Activated naive CD8-positive, alpha-beta T cell treated with anti-CD3 and anti-CD28 coated beads, Interleukin-2, amount 10 ng/mL, durations not matched to agents 7 days and 5 days (primary cell): ENCODE measurements around the gene RAC2. TPM values are rescaled to one million over a fixed set of nuclear protein-coding genes. Genes with fewer than 3 reads are reported as not detected.
A peak's percentile ranks its signal among the peaks of the same experiment; 100 is the strongest.

Source experiments
- ATAC-seq: fragments of 150-1000 bp; cut with Tn5 transposase; one replicate; pipeline ENCODE4 v1.10.0; 2021; ENCODE audit warnings: low read depth, moderate library complexity
- POLR2A ChIA-PET: fragments of 350-600 bp; sonication (Branson Sonifier 250); formaldehyde crosslinking; loops from one replicate; lab custom pipeline; 2021; ENCODE audit warnings: antibody characterized with exemption; lab: Charles Lee
- DNase-seq: peaks from one replicate; pipeline ENCODE4 v3.0.0; 2021
- H3K27ac Mint-ChIP-seq: one replicate; pipeline ENCODE4 v1.8.0; 2022; ENCODE audit warnings: mild to moderate bottlenecking, mixed read lengths
- H3K27me3 Mint-ChIP-seq: one replicate; pipeline ENCODE4 v1.8.0; 2022; ENCODE audit warnings: mild to moderate bottlenecking, moderate library complexity, mixed read lengths
- H3K36me3 Mint-ChIP-seq: one replicate; pipeline ENCODE4 v1.8.0; 2021; ENCODE audit warnings: mild to moderate bottlenecking, mixed read lengths
- H3K4me1 Mint-ChIP-seq: one replicate; pipeline ENCODE4 v1.8.0; 2021; ENCODE audit warnings: mixed read lengths
- H3K4me3 Mint-ChIP-seq: one replicate; pipeline ENCODE4 v1.8.0; 2022; ENCODE audit warnings: mild to moderate bottlenecking, moderate library complexity, mixed read lengths
- H3K9me3 Mint-ChIP-seq: one replicate; pipeline ENCODE4 v1.8.0; 2021; ENCODE audit warnings: mixed read lengths
- total RNA-seq, 2 experiments: library from RNA; stranded (reverse); gene quantifications; one replicate each; pipeline ENCODE4 v1.2.3, GENCODE V29; 2021

RAC2 gene
- total RNA-seq, 2 experiments from 2014 or later: 963 to 1,011 TPM

- ATAC-seq: peak; percentile 87
- H3K4me3 Mint-ChIP-seq: peak within 1 kb of the TSS; percentile 89
Measured at GRCh38 chr22:37282385-37282677, 38.3 kb upstream of the RAC2 start, which contains the start of gene CYTH4. Gene CYTH4 (plus strand): TSS chr22:37282508. CDS start chr22:37282570, 62 bp downstream.

DNA sequence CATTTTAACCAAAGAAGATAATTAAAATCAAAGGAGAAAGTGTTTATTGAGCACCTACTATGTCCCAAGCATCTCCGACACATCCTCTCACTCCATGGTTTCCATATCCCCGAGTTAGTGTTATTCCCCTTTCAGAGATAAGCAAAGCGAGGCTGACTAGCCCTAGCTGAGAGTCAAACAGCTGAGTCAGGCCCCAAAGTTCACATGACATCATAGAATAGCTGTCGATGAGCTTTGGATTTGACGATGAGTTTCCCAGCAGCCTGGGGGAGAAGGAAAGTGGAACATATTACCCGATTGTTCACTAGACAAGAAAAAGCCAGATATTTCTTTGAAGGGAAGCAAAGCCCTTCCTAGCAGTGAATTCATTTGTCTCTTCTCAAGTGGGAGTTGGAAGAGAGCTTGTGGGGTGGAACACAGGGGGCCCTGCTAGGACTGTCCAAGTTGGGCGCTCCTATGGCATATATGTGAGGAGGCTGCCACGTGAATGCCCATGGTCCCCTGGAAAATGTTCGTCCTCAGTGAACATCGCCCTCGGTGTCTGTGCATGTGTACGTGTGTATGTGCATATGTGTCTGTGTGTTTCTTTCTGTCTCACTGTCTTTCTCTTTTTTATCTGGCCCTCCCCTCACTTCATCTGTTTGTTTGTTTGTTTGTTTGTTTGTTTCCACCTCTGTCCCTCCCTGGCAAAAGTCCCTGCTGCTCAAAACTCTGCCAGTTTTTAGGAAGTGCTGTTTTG lies 37.7 kb upstream of the RAC2 start:
- peaks cover 49% of the 10 kb centered on the region for H3K4me1 Mint-ChIP-seq
- peak overlapping the region; percentile 99 for H3K27ac Mint-ChIP-seq
- peaks cover 23% of the 10 kb centered on the region for H3K36me3 Mint-ChIP-seq
- DNase-seq: no peak
- peak; percentile 23 for ATAC-seq
- peak overlapping the region; percentile 89 for H3K4me3 Mint-ChIP-seq
- POLR2A ChIA-PET: interaction anchor here (0.7 to 4.7 kb wide), 6 partner anchors 14 to 51 kb away, joined by 3 to 51 read pairs (median 5); partner anchors contain the start of gene RAC2
- no peaks in the 10 kb centered on the region for H3K27me3 Mint-ChIP-seq
- H3K9me3 Mint-ChIP-seq: no peaks in the 10 kb centered on the region

More at GRCh38 chr22:37282385-37282677, 38.3 kb upstream of the RAC2 start, which contains the start of gene CYTH4:
- Mint-ChIP-seq H3K27me3 (no peaks in the 10 kb centered on the region), H3K27ac (peak within 1 kb of the TSS; percentile 99), H3K9me3 (no peaks in the 10 kb centered on the region), H3K36me3 (peaks cover 28% of the 10 kb centered on the region), H3K4me1 (peaks cover 50% of the 10 kb centered on the region)
- POLR2A ChIA-PET: interaction anchor here (1.1 to 4.7 kb wide), 7 partner anchors 18 to 54 kb away, joined by 3 to 51 read pairs (median 4); partner anchors contain the start of gene RAC2
- peak; percentile 79 for DNase-seq

- Mint-ChIP-seq H3K4me1 (peaks cover 47% of the 10 kb centered on the region), H3K4me3 (no peak overlapping the region), H3K9me3 (no peaks in the 10 kb centered on the region), H3K36me3 (peaks cover 17% of the 10 kb centered on the region), H3K27me3 (no peaks in the 10 kb centered on the region), H3K27ac (no peak overlapping the region)
- ATAC-seq (no peak), DNase-seq (no peak)
- POLR2A ChIA-PET: interaction anchor here (0.7 to 4.7 kb wide), 6 partner anchors 14 to 51 kb away, joined by 3 to 51 read pairs (median 5); partner anchors contain the start of gene RAC2
Measured at GRCh38 chr22:37281195-37281594, 37.1 kb upstream of the RAC2 start.

DNA sequence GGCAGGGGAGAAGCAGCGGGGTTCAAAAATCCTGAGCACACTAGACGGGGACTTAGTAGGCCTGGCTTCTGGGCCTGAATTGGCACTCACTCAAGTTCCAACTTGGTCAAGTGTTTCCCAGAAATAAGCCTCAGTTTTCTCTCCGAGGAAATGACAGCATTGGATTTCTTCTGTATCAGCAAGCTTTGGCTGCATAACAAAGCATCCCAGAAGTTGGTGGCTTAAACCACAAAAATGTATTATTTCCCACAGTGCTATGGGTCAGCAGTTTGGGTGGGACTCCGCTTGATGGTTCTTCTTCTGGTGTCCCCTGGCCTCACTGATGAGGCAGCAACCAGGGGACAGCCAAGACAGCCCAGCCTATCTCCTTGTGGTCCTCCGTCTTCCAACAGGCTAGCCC lies 36.6 kb upstream of the RAC2 start:
- Mint-ChIP-seq H3K27ac (no peak overlapping the region), H3K4me3 (no peak overlapping the region), H3K36me3 (peaks cover 15% of the 10 kb centered on the region), H3K9me3 (no peaks in the 10 kb centered on the region), H3K27me3 (no peaks in the 10 kb centered on the region), H3K4me1 (peaks cover 48% of the 10 kb centered on the region)
- ATAC-seq (no peak), DNase-seq (no peak)
- POLR2A ChIA-PET: interaction anchor here (1.2 to 4.7 kb wide), 2 partner anchors 34 to 37 kb away, joined by 4 to 51 read pairs; partner anchors contain the start of gene RAC2

DNA sequence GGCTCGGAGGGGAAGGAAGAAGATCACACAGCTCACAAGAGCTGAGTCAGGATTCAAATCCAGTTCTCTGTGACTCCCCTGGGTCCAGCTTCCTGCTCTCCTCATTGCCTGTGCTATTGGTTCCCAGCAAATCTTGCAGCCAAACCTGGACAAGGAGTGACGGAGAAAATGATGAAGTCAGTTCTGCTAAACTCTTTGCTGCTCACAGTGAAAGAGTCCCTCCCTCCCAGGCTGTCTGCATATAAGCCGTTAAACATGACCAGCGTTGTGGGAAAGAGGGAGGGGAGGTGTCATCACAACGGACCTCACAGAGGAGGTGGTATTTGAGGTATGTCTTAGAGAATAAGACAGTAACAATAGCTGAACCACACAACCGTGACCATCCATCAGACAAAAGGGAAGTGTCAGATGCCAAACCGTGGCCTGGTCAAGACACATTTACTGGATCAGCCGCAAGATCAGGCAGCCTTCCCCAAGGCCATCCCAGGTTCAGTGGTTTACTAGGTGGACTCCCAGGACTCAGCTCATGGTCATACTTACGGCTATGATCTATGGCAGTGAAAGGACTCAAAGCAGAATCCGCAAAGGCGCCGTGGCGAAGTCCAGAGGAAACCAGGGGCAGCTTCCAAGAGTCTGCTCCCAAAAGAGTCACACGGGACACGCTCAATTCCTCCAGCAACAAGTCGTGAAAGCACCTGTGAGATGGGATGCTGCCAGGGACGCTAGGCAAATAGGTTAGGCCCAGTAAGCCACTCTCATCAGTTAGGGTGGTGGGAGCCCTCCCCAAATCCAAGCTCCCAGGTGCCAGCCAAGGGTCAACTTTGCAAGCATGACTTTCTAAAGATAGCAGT lies 35.5 kb upstream of the RAC2 start:
- DNase-seq: no peak
- Mint-ChIP-seq H3K36me3 (peaks cover 12% of the 10 kb centered on the region), H3K27ac (no peak overlapping the region), H3K9me3 (no peaks in the 10 kb centered on the region), H3K4me3 (no peak overlapping the region), H3K4me1 (peaks cover 49% of the 10 kb centered on the region), H3K27me3 (no peaks in the 10 kb centered on the region)
- POLR2A ChIA-PET: interaction anchor here (0.6 to 1.5 kb wide), 3 partner anchors 32 to 41 kb away, joined by 3 to 4 read pairs (median 3); no protein-coding TSS in a partner anchor
- no peak for ATAC-seq

DNA sequence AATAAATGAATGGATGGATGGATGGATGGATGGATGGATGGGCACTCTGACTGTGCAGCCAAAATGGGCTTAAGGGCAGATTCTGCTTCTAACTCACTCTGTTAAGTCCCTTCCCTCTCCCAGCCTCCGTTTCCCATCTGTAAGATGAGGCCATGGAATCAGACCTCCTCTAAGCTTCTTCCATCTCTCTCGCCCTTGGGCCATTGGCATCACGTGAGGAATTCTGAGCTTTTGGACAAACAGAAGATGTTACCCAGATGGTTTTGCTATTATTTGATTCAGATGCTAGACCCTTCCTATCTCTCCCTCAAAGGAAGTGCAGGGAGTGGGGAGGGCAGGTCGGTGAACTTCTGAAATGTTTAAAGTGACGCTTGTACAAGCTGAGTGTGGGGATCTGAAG lies 34.2 kb upstream of the RAC2 start:
- Mint-ChIP-seq H3K27ac (no peak overlapping the region), H3K4me3 (no peak overlapping the region), H3K9me3 (no peaks in the 10 kb centered on the region), H3K36me3 (peaks cover 7% of the 10 kb centered on the region), H3K4me1 (peaks cover 55% of the 10 kb centered on the region), H3K27me3 (no peaks in the 10 kb centered on the region)
- POLR2A ChIA-PET: no interaction called here
- ATAC-seq: no peak
- DNase-seq: no peak

GRCh38 chr22:37277384-37277783 lies 33.3 kb upstream of the RAC2 start:
- POLR2A ChIA-PET: interaction anchor here (1.4 kb wide), 1 partner anchor 35 kb away, joined by 3 read pairs; no protein-coding TSS in a partner anchor
- Mint-ChIP-seq H3K4me1 (peaks cover 58% of the 10 kb centered on the region), H3K27ac (no peak overlapping the region), H3K4me3 (no peak overlapping the region), H3K9me3 (no peaks in the 10 kb centered on the region), H3K27me3 (no peaks in the 10 kb centered on the region), H3K36me3 (peaks cover 2% of the 10 kb centered on the region)
- DNase-seq (no peak), ATAC-seq (no peak)

DNA sequence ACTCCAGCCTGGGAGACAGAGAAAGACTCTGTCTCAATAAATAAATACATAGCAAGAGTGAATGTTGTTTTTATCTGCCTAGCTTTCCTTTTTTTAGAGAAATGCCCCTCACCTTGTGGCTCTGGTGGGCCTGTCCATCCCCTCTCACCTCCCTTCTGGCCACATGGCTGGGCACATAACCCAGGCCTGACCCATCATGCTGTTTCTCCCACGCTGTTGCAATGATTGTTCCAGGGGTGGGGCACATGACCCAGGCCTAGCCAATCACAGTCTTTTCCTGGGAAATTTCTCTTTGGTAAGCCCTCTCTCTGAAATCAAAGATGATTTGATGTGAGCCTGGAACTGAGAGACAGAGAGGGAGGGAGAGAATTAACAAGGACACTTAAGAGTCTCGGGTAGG lies 32.7 kb upstream of the RAC2 start:
- Mint-ChIP-seq H3K27ac (peak overlapping the region; percentile 58), H3K27me3 (no peaks in the 10 kb centered on the region), H3K36me3 (peaks cover 2% of the 10 kb centered on the region), H3K9me3 (no peaks in the 10 kb centered on the region), H3K4me1 (peaks cover 53% of the 10 kb centered on the region), H3K4me3 (no peak overlapping the region)
- DNase-seq (no peak), ATAC-seq (no peak)
- POLR2A ChIA-PET: interaction anchor here (1.4 kb wide), 1 partner anchor 34 kb away, joined by 3 read pairs; no protein-coding TSS in a partner anchor

DNA sequence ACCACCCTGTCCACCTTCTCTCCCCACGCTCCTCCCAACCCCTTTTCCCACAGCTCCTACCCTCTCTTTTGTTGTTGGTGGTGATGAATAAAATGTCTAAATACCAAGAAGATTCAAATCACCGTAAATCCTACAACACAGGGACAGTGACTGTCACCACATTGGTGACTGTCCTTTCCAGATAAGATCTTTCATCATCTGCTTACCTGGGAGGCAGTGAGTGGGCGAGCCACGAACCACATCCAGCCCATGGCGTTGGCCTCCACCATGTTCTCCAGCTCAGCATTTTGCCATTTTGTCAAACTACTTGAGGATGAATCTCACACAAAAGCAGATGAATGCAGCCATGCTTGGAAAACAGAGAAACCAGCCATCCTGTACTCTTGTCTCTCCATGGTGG lies 31.6 kb upstream of the RAC2 start:
- H3K9me3 Mint-ChIP-seq: no peaks in the 10 kb centered on the region
- POLR2A ChIA-PET: interaction anchor here (0.6 to 1.7 kb wide), 6 partner anchors 9 to 39 kb away, joined by 3 to 5 read pairs (median 3); partner anchors contain the start of gene RAC2
- ATAC-seq (peak; percentile 52), DNase-seq (no peak)
- peaks cover 2% of the 10 kb centered on the region for H3K36me3 Mint-ChIP-seq
- peaks cover 50% of the 10 kb centered on the region for H3K4me1 Mint-ChIP-seq
- peaks cover 3% of the 10 kb centered on the region for H3K27me3 Mint-ChIP-seq
- peak overlapping the region; percentile 75 for H3K27ac Mint-ChIP-seq
- peak overlapping the region; percentile 3 for H3K4me3 Mint-ChIP-seq

DNA sequence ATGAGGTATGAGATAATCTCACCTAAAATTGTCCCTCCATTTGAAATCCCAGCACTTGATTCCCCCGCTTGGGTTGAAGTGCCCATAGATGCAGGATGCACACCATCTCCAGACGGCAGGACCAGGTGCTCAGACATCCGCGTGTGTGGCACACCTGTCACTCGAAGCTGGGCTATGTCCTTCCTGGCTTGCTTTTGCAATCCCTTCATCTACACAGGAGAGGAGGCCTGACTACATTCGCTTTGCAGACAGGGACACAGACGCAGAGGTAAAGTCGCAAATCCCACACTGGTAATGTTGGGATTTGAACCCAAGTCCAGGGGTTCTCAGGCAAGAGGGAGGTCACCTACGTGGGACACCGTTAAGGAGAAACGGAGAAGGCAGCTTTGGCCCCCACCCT lies 31.1 kb upstream of the RAC2 start:
- DNase-seq (no peak), ATAC-seq (no peak)
- peak overlapping the region; percentile 27 for H3K27ac Mint-ChIP-seq
- POLR2A ChIA-PET: interaction anchor here (1.0 to 1.7 kb wide), 5 partner anchors 9 to 39 kb away, joined by 3 to 5 read pairs (median 3); partner anchors contain the start of gene RAC2
- H3K4me3 Mint-ChIP-seq: no peak overlapping the region
- peaks cover 2% of the 10 kb centered on the region for H3K36me3 Mint-ChIP-seq
- no peaks in the 10 kb centered on the region for H3K9me3 Mint-ChIP-seq
- H3K27me3 Mint-ChIP-seq: peaks cover 5% of the 10 kb centered on the region
- H3K4me1 Mint-ChIP-seq: peaks cover 50% of the 10 kb centered on the region

DNA sequence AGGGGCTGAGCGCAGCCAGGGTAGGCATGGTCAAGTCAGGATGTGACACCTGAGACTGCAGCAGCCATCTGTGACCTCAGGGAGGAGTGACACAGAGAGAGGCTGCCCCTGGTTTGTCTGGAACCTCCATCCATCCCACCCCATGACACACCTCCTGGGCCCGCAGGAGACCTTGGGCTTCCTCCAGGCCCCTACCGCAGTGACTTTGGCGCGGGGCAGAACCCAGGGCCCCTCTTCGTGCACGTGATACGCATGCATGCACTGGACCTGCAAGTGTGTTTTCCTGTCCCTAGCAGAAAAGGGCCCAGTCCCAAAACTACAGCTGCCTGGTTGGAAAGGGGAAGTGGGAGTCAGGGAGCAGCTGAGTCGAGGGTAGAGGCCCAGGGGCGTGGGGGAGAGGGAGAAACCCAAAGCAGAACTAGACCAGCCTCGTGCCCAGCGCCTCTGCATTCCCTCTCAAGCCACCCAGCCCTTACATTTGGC lies 30.4 kb upstream of the RAC2 start:
- Mint-ChIP-seq H3K27me3 (peaks cover 5% of the 10 kb centered on the region), H3K36me3 (peaks cover 2% of the 10 kb centered on the region), H3K9me3 (no peaks in the 10 kb centered on the region), H3K4me3 (no peak overlapping the region), H3K4me1 (peaks cover 51% of the 10 kb centered on the region), H3K27ac (peak overlapping the region; percentile 40)
- POLR2A ChIA-PET: interaction anchor here (1.7 kb wide), 1 partner anchor 10 kb away, joined by 5 read pairs; no protein-coding TSS in a partner anchor
- ATAC-seq (peak; percentile 35), DNase-seq (no peak)

- Mint-ChIP-seq H3K9me3 (no peaks in the 10 kb centered on the region), H3K4me1 (peaks cover 50% of the 10 kb centered on the region), H3K4me3 (no peak overlapping the region), H3K27ac (peak overlapping the region; percentile 19), H3K27me3 (peaks cover 5% of the 10 kb centered on the region), H3K36me3 (peaks cover 2% of the 10 kb centered on the region)
- ATAC-seq (no peak), DNase-seq (no peak)
- POLR2A ChIA-PET: interaction anchor here (0.9 to 1.1 kb wide), 3 partner anchors 30 to 40 kb away, joined by 3 to 5 read pairs (median 5); no protein-coding TSS in a partner anchor
Measured at GRCh38 chr22:37273846-37274225, 29.8 kb upstream of the RAC2 start.
